Choroid plexus epithelial cell (primary cell): ENCODE results near the gene GCNT2.
"Not testable (repeated sequence)": the region's sequence is repeated elsewhere in the genome, so short reads cannot be mapped to it uniquely, and the experiment has no call there.

Experiments used
- DNase-seq: peaks from one replicate; pipeline ENCODE4 v3.0.0-alpha.2; 2010; ENCODE audit warnings: low read depth
- H3K4me3 ChIP-seq: 2 replicates; pipeline ENCODE4 v1.5.1; 2011; ENCODE audit warnings: low read depth, mild to moderate bottlenecking, control low read depth, low read length, moderate library complexity
- CTCF ChIP-seq: conservative IDR thresholded peaks from 2 replicates; pipeline ENCODE4 v1.5.1; 2011; ENCODE audit warnings: low read depth, mild to moderate bottlenecking, control low read depth, inconsistent platforms, low read length, moderate library complexity

GCNT2 gene

GRCh38 chr6:10579803-10580202, 58.7 kb downstream of the GCNT2 start:
- no peak for TF ChIP-seq CTCF
- no peak overlapping the region for H3K4me3 ChIP-seq
- no peak for DNase-seq

GRCh38 chr6:10580570-10580969, 59.4 kb downstream of the GCNT2 start:
- no peak for DNase-seq
- no peak for TF ChIP-seq CTCF

GRCh38 chr6:10581402-10581801, 60.3 kb downstream of the GCNT2 start:
- H3K4me3 ChIP-seq, DNase-seq: not testable (repeated sequence)

More at GRCh38 chr6:10580570-10580969, 59.4 kb downstream of the GCNT2 start:
- no peak overlapping the region for H3K4me3 ChIP-seq

GRCh38 chr6:10582774-10583508, 61.8 kb downstream of the GCNT2 start:
- no peak for TF ChIP-seq CTCF
- DNase-seq, result no peak
- no peak overlapping the region for H3K4me3 ChIP-seq

- TF ChIP-seq CTCF, result no peak
- DNase-seq, result no peak
- no peak overlapping the region for H3K4me3 ChIP-seq
These were observed 62.4 kb downstream of the GCNT2 start for GRCh38 chr6:10583509-10583901.

- no peak overlapping the region for H3K4me3 ChIP-seq
- DNase-seq, result no peak
- TF ChIP-seq CTCF, result no peak
These were observed 63.5 kb downstream of the GCNT2 start for GRCh38 chr6:10584607-10585006.

GRCh38 chr6:10585209-10585845, 64.2 kb downstream of the GCNT2 start:
- DNase-seq, result no peak
- TF ChIP-seq CTCF, result no peak
- H3K4me3 ChIP-seq, result no peak overlapping the region
